NCI-H524 (cell line): ENCODE measurements around the gene UBE2B.
"Not testable (repeated sequence)": the region's sequence is repeated elsewhere in the genome, so short reads cannot be mapped to it uniquely, and the experiment has no call there.

ENCODE experiments used
- DNase-seq, 2 experiments: peaks; one replicate each; lab custom pipeline; 2025; lab: John Stamatoyannopoulos, UW

The UBE2B gene

GRCh38 chr5:134398609-134399155 is 27.3 kb downstream of the UBE2B start:
- DNase-seq: no peak

DNA sequence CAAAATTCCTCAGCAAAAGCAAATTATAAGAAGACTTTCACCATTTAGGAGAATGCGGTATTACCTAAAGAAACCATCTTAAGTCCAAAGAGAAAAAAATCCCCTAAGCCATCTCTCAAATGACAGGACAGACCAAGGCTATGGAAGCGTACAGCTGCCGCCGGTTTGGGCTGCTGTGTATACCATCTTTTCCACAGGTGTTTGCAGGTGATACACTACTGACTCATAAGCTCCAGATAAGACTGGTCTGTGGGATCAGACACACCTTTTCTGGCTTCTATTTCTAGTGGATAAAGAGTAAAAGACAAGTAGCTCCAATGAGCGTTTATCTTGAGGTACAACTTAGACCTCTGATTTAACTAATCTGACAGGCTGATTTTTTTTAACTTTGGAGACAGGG is 32.6 kb downstream of the UBE2B start:
- no peak for DNase-seq

DNA sequence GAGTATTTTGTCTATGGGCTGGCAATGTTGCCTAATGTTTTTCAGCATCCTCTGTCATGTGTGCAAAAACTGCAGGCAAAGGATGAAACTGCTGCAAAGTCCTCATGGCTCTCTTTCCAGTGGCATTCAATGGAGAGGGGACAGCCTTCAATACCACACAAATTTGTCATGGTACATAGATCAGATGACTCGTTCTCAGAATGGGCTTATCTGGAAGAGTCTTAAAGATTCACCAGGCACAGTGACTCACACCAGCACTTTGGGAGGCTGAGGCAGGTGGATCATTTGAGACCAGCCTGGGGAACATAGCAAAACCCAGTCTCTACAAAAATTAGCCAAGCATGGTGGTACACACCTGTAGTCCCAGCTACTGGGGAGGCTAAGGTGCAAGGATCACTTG is 35.0 kb downstream of the UBE2B start:
- DNase-seq: no peak

DNA sequence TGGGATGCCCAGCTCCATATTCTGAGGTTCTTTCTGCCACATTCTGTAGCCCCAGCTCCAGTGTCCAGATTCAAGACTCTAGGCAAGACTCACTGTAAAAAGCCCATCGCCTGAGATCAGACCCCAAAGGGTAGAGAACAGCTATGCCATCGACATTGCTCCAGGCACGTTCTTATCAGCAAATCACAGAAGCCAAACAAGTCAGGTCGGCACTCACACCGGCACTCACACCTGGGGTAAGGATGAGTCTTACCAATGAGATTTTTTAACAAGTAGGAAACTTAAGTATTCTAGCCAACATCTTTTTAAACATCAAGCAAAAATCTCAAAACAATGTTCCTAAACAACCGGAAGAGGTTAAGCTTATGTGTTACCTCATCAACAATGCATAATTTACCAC is 38.0 kb downstream of the UBE2B start:
- DNase-seq: no peak

DNA sequence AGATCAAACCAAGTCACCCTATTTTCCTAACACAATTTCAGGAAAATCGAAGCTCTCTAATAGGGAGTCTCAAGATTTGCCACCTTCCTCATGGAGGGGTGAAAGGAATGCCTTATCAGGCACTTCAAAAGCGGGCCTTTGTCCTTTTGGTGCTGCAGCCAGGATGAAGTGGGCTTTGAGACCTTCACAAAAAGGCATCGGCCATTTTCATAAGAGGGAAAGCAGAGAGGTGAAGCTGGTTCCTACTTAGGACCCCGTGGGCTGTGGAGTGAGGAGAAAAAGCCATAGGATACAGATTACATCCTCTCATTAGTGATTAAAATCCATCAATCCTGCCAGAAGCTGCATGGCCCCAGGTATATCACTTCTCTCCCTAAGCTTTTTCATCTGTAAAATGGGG is 39.5 kb downstream of the UBE2B start:
- DNase-seq: no peak

- DNase-seq: no peak
Observed at GRCh38 chr5:134411228-134411545, 39.8 kb downstream of the UBE2B start.

DNA sequence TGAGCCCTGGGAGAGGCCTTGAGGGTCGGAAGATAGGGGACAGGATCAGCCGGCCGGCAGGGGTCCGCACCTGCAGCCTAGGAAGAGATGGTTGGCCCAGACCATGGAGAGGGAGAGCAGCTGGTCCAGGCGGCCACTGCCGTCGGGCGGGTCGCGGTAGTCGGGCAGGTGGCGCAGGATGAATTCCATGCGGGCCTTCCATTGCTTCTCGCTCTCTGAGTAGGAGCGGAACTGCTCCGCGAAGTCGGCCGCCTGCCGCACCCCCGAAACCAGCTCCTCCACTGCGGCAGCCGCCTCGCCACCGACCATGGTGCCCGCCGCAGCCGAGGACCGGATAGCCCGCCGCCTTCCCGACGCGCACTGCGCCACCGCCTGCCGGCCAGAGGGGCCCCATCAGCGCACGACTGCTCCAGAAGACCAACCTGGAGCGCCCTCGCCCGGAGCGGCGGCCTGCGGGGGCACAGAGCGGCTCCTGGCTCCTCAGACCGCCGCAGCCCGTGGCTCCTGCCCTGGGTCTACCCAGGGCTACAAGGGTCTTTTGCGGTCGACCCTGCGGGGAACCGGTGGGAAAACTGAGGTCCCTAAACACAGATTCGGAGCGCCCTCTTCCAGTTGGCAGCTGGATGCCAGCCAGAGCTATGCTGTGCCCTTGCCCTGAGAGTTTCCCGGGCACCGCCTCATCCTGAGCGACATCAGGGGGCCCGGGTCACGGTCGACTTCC is 40.3 kb downstream of the UBE2B start, which contains the start of gene CDKN2AIPNL:
CDKN2AIPNL (minus strand) TSS at position 336 of the 721 bp plus-strand sequence; CDS start at position 309, 27 bp downstream.
- peak; percentile 64 to 79 for DNase-seq

DNA sequence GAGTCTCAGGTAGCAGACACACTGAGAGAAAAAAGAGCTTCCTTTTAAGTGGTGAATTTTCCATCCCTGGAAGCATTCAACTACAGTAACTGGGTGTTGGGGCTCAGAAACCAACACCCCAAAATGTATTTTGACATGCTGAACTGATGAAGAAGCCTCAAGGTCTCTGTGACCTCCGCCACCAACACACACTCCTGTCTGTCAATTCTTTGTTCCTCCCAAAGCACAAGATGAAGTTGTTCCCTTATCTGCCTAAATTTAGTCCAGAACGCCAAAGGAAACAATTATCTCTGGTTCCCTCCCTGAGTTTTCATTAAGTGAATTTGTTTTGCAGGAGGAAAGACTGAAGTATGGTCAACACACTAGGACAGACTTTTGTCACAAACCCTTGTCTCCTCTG is 41.7 kb downstream of the UBE2B start:
- DNase-seq: no peak

- DNase-seq: no peak
Observed at GRCh38 chr5:134417707-134418106, 46.3 kb downstream of the UBE2B start.

GRCh38 chr5:134418958-134419357 is 47.6 kb downstream of the UBE2B start:
- no peak for DNase-seq

DNA sequence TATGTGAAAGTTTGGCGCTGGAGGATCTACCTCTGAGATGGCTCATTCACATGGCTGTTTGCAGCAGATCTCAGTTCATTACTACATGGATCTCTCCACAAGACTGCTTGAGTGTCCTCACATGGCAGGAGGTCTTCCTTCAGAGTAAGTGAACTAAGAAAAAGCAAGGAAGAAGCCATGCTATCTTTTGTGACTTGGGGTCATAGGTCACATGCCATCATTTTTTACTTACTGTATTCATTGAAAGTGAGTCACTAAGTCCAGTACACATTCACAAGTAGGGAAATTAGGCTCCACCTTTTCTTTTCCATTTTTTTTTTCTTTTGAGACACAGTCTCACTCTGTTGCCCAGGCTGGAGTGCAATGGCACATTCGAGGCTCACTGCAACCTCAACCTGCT is 49.0 kb downstream of the UBE2B start:
- DNase-seq: no peak

- DNase-seq: not testable (repeated sequence)
Observed at GRCh38 chr5:134421038-134421437, 49.7 kb downstream of the UBE2B start.

GRCh38 chr5:134422791-134423365 is 51.5 kb downstream of the UBE2B start:
- DNase-seq: no peak

GRCh38 chr5:134423376-134423775 is 52.0 kb downstream of the UBE2B start:
- DNase-seq: no peak

DNA sequence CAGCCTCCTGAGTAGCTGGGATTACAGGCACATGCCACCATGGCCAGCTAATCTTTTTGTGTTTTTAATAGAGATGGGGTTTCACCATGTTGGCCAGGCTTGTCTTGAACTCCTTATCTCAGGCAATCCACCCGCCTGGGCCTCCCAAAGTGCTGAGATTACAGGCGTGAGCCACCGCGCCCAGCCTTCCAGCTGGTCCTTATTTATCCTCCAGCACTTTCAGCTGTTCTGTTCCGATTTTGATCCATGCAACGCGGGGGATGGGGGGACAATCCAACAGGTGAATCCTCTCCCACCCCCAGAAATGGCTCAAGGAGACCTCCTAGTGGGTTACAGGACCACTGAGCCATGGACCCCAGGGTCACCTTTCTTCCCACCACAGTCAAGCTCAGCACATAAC is 55.0 kb downstream of the UBE2B start:
- peak in 1 of 2 experiments; percentile 7 for DNase-seq

DNA sequence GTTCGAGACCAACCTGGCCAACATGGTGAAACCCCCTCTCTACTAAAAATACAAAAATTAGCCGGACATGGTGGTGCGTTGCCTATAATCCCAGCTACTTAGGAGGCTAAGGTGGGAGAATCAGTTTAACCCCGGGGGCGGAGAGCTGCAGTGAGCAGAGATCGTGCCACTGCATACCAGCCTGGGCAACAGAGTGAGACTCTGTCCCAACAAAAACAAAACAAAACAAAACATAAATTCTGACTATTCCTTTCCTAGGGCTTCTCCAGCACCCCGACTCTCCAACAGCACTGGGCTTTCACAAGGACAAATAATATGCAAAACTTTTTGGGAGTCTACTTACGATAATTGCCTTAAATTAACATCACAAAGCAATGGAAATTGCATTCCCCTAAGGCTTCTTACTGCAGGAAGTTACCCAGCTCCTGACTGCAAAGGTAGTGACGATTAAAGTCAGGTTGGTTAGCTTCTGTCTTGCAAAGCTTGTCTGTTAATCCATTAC is 56.2 kb downstream of the UBE2B start:
- DNase-seq: no peak

DNA sequence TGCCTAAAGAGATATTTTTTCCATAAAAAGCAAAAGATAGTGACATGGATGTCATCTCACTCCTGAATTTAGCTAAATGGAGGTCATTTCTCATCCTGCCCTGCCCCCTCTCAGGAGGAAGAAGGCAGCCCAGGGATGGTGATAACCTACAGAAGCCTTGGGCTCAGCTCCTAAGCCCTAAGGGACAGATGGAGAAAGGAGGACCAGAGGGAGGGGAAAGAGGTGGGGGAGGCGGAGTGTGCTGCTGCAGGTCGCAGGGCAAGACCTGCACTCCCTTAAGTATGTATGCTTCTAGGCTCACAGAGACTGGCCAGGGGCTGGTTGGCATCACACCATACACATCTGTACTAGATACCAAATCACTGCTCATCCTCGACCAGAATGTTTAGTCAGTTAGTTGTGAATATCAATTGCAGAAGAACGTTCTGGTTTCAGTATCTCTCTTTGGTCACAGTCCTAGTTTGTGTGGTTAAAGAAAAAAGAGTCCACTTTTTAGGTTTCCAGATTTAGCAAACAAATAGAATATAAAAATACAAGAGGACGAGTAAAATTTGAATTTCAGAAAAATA is 58.7 kb downstream of the UBE2B start:
- peak; percentile 87 to 94 for DNase-seq

GRCh38 chr5:134432174-134432573 is 60.8 kb downstream of the UBE2B start:
- DNase-seq: no peak

DNA sequence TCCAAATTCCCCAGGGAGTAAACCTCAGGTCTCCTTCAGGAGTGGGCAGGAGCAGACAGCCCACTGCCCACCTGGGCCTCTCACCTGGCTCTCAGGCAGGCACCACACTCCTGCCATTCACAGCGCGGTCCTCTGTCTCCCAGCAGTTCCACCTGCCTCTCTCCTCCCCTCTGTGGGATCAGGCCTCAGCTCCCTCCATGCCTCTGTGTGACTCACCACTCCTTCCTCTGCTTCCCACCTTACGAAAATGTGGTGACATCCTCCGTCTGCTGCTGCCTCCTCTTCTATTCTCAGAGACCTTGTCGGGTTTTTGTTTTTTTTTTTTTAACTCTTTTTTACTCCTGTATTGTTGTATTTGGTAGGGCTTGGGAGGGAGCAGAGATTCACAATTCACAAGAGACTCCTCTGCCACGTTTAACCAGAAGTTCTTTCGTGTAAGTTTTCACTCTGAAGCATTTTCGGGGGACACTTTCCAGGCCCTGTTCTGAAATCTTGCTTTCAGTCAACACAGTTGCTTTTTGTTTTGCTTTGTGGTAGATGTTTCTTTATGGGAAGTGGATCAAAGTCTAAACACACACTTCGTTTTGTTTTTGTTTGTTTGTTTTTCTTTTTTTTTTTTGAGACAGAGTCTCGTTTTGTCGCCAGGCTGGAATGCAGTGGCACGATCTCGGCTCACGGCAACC is 61.4 kb downstream of the UBE2B start:
- DNase-seq: no peak

DNA sequence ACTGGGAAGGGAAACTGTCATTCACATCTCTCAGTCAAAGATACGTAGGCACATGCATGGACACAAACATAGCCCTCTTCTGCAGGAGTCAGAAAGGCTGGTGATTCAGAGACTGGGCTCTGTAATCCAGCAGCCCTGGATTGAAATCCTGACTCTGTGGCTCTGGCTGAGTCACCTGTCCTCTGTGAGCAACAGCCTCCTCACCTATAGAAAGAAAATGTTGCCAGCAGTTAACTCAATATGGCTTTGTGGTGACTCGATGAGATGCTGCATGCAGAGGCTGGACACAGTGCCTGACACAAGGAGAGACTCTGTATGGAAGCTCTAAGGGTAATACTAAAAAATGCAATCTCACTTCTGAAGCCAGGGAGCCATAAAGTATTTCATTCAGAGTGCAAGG is 64.2 kb downstream of the UBE2B start:
- no peak for DNase-seq

GRCh38 chr5:134436523-134437339 is 65.4 kb downstream of the UBE2B start:
- DNase-seq: peak in 1 of 2 experiments; percentile 63
